Hepatocyte (in vitro differentiated cells): Measurements from ENCODE around the gene SUMF1. TPM values are rescaled to one million over a fixed set of nuclear protein-coding genes. Genes with fewer than 3 reads are reported as not detected.
A peak's percentile ranks its signal among the peaks of the same experiment; 100 is the strongest.

ENCODE experiments used
- DNase-seq: peaks from one replicate; pipeline ENCODE4 v3.0.0-alpha.2; 2016; ENCODE audit warnings: low spot score
- H2AFZ ChIP-seq: fragments of 200-600 bp; sonication (generic); 2 replicates; pipeline ENCODE4 v1.6.0; 2016; ENCODE audit warnings: antibody characterized with exemption, mild to moderate bottlenecking
- H3K27ac ChIP-seq: fragments of 200-600 bp; sonication (generic); 2 replicates; pipeline ENCODE4 v1.5.1; 2016; ENCODE audit warnings: mild to moderate bottlenecking
- H3K27me3 ChIP-seq: fragments of 200-600 bp; sonication (generic); 2 replicates; pipeline ENCODE4 v1.6.1; 2016
- H3K36me3 ChIP-seq: fragments of 200-600 bp; sonication (generic); replicated peaks from 2 replicates; pipeline ENCODE4 v1.5.1; 2016; ENCODE audit warnings: low read depth; ENCODE audit not compliant: insufficient read depth
- H3K4me1 ChIP-seq: fragments of 200-600 bp; sonication (generic); 2 replicates; pipeline ENCODE4 v1.5.1; 2016; ENCODE audit warnings: mild to moderate bottlenecking, moderate library complexity; ENCODE audit not compliant: insufficient read depth
- H3K4me2 ChIP-seq: fragments of 200-600 bp; sonication (generic); 2 replicates; pipeline ENCODE4 v1.6.0; 2016
- H3K4me3 ChIP-seq: fragments of 200-600 bp; sonication (generic); 2 replicates; pipeline ENCODE4 v1.5.1; 2016; ENCODE audit warnings: mild to moderate bottlenecking
- H3K79me2 ChIP-seq: fragments of 200-600 bp; sonication (generic); 2 replicates; pipeline ENCODE4 v1.6.0; 2017; ENCODE audit warnings: mild to moderate bottlenecking
- H3K9me2 ChIP-seq: fragments of 200-600 bp; sonication (generic); replicated peaks from 2 replicates; pipeline ENCODE4 v1.6.0; 2017; ENCODE audit warnings: mild to moderate bottlenecking; ENCODE audit not compliant: insufficient read depth
- H3K9me3 ChIP-seq: fragments of 200-600 bp; sonication (generic); 2 replicates; pipeline ENCODE4 v1.5.1; 2016; ENCODE audit warnings: low read depth, mild to moderate bottlenecking
- H4K20me1 ChIP-seq: fragments of 200-600 bp; sonication (generic); 2 replicates; pipeline ENCODE4 v1.6.0; 2016; ENCODE audit warnings: mild to moderate bottlenecking; ENCODE audit not compliant: insufficient read depth, poor library complexity, severe bottlenecking
- EZH2 ChIP-seq: fragments of 200-600 bp; sonication (generic); IDR thresholded peaks from 2 replicates; pipeline ENCODE4 v1.6.1; 2016; ENCODE audit warnings: antibody characterized with exemption, mild to moderate bottlenecking, borderline replicate concordance
- EZH2phosphoT487 ChIP-seq: fragments of 200-600 bp; sonication (generic); IDR thresholded peaks from one replicate; pipeline ENCODE4 v1.6.1; 2018; ENCODE audit warnings: antibody characterized with exemption, mild to moderate bottlenecking, low read depth, moderate library complexity; ENCODE audit not compliant: unreplicated experiment, severe bottlenecking
- WGBS: methylation state at CpG from one replicate; pipeline ENCODE4 v1.1.6; 2016; ENCODE audit warnings: low lambda C conversion rate; ENCODE audit errors: missing lambda C conversion rate; 5-methylcytosine and 5-hydroxymethylcytosine counted together
- polyA plus RNA-seq: library from polyadenylated mRNA; unstranded; fragments of >200 nt; fragmentation: Nextera tagmentation; extraction: Ambion mirVana; gene quantifications from 2 replicates; pipeline ENCODE4 v1.2.1, GENCODE V29; 2016
- total RNA-seq: library from RNA; depleted of rRNA; stranded (reverse); fragments of >200 nt; gene quantifications from 2 replicates; pipeline ENCODE4 v1.2.3, GENCODE V29; 2014
- TF ChIP-seq, protein P1 (sequence below): fragments of 200-600 bp; sonication (generic); IDR thresholded peaks from 2 replicates; pipeline ENCODE4 v1.5.1; 2016; ENCODE audit warnings: antibody characterized with exemption, mild to moderate bottlenecking; ENCODE audit not compliant: poor library complexity

SUMF1 gene
- total and polyA plus RNA-seq, 2 experiments from 2014 or later, result 55.5 to 59.0 TPM

DNA sequence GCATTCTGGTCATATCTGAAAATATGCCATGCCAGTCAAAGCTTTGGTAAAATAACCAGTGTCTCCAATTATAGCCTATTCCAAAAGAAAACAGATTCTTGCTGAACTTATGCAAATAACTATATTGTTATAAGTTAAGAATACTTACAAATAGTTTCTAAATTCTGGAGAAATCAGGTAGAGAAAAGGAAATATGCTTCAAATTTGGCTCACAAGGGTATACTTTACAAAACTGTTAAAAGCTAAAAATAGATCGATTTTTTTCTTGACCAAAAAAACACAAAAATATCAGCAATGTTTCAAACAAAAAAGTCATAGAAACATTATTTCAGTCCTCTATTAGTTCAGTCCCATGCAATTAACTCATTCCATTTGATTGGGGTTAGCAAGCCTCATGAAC, 140.2 kb downstream of the SUMF1 start:
- no peaks in the 10 kb centered on the region for H3K9me2 ChIP-seq
- no peak overlapping the region for H3K4me3 ChIP-seq
- 100% methylated on average over 1 of the region's 1 CpG for WGBS
- H4K20me1 ChIP-seq, result no peaks in the 10 kb centered on the region
- no peaks in the 10 kb centered on the region for H3K36me3 ChIP-seq
- no peaks in the 10 kb centered on the region for H3K79me2 ChIP-seq
- TF ChIP-seq, protein P1, sequence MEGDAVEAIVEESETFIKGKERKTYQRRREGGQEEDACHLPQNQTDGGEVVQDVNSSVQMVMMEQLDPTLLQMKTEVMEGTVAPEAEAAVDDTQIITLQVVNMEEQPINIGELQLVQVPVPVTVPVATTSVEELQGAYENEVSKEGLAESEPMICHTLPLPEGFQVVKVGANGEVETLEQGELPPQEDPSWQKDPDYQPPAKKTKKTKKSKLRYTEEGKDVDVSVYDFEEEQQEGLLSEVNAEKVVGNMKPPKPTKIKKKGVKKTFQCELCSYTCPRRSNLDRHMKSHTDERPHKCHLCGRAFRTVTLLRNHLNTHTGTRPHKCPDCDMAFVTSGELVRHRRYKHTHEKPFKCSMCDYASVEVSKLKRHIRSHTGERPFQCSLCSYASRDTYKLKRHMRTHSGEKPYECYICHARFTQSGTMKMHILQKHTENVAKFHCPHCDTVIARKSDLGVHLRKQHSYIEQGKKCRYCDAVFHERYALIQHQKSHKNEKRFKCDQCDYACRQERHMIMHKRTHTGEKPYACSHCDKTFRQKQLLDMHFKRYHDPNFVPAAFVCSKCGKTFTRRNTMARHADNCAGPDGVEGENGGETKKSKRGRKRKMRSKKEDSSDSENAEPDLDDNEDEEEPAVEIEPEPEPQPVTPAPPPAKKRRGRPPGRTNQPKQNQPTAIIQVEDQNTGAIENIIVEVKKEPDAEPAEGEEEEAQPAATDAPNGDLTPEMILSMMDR, result no peak
- TF ChIP-seq EZH2, result no peak
- no peak overlapping the region for H3K27ac ChIP-seq
- no peak for DNase-seq
- peaks cover 6% of the 10 kb centered on the region for H3K9me3 ChIP-seq
- H3K4me1 ChIP-seq, result no peaks in the 10 kb centered on the region
- H3K27me3 ChIP-seq, result no peaks in the 10 kb centered on the region
- no peak overlapping the region for H2AFZ ChIP-seq
- no peak overlapping the region for H3K4me2 ChIP-seq

DNA sequence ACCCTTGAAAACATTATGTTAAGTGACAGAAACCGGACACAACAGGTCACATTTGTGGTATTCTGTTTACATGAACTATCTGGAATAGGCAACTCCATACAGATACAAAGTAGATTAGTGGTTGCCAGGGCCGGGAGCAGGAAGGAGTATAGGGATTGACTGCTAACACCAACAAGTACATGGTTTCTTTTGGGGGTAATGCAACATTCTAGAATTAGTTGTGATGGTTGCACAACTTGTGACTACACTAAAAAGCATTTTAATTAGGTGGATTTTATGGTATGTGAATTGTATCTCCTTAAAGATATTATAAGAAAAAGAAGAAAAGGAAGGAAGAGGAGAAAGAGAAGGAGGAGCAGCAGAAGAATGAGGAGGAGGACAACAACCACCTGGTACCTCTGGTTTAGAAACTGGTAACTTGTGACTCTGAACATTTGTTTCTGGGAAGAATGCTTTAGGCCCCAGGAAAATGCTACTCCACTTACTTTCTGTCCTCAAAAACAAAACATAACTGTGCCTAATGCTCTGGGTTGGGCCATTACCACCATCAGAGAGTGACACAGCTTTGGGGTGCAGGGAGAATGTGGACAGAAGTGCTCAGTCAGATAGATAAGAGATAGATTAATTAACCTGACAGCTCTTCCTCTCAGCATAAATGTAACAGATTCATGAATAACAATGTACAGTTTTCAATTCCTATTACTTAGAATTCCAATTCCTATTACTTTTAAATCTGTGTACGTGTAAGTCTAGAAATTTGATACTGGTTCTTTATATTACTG, 143.6 kb downstream of the SUMF1 start:
- TF ChIP-seq, protein P1, result no peak
- TF ChIP-seq EZH2phosphoT487, result no peak
- no peak for TF ChIP-seq EZH2
- no peaks in the 10 kb centered on the region for H3K27me3 ChIP-seq

DNA sequence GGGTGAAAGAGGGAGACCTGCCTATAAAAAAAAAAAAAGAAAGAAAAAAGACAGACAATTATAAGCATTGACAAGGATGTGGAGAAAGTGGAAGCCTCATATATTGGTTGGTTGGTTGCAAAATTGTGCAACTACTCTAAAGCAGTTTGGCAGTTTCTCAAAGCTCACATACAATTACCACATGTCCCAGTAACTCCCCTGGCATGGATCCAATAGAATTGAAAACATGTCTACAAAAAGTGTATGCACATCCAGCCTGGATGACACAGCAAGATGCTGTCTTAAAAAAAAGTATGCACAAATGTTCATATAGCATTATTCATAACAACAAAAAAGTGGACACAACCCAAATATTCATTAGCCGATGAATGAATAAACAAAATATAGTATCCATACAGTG, 144.4 kb downstream of the SUMF1 start:
- Histone ChIP-seq H3K79me2 (no peaks in the 10 kb centered on the region), H3K9me3 (peaks cover 6% of the 10 kb centered on the region), H4K20me1 (no peaks in the 10 kb centered on the region), H3K9me2 (no peaks in the 10 kb centered on the region), H2AFZ (no peak overlapping the region), H3K4me2 (no peak overlapping the region), H3K36me3 (no peaks in the 10 kb centered on the region), H3K27ac (no peak overlapping the region), H3K4me3 (no peak overlapping the region), H3K27me3 (no peaks in the 10 kb centered on the region), H3K4me1 (peaks cover 6% of the 10 kb centered on the region)
- TF ChIP-seq EZH2 (no peak), EZH2phosphoT487 (no peak)
- TF ChIP-seq, protein P1, result no peak
- DNase-seq, result peak; percentile 63
- WGBS, result 91% methylated on average over 1 of the region's 1 CpG

More for the DNA sequence above, 143.6 kb downstream of the SUMF1 start:
- no peaks in the 10 kb centered on the region for H3K9me2 ChIP-seq
- H3K4me3 ChIP-seq, result no peak overlapping the region
- H3K36me3 ChIP-seq, result no peaks in the 10 kb centered on the region
- no peak overlapping the region for H3K4me2 ChIP-seq
- H3K9me3 ChIP-seq, result peaks cover 6% of the 10 kb centered on the region
- H3K79me2 ChIP-seq, result no peaks in the 10 kb centered on the region
- DNase-seq, result no peak
- H4K20me1 ChIP-seq, result no peaks in the 10 kb centered on the region
- H2AFZ ChIP-seq, result no peak overlapping the region
- no peak overlapping the region for H3K27ac ChIP-seq
- H3K4me1 ChIP-seq, result peaks cover 6% of the 10 kb centered on the region
- WGBS, result 89% methylated on average over 3 of the region's 3 CpGs
